GM13976 (cell line): Measurements from ENCODE around the gene GPR153.

Experiments
- DNase-seq: peaks from one replicate; pipeline ENCODE4 v3.0.0; 2012; ENCODE audit warnings: low spot score
- CTCF ChIP-seq: IDR thresholded peaks from 2 replicates; pipeline ENCODE4 v1.5.1; 2012; ENCODE audit warnings: borderline replicate concordance, mild to moderate bottlenecking; ENCODE audit not compliant: insufficient read depth; ENCODE audit errors: extremely low read depth, missing control alignments, control extremely low read depth
- in situ Hi-C: fragments of 300-500 bp; cut with MboI; formaldehyde crosslinking; loops from one replicate; pipeline ENCODE4 v1.12.0; 2022; ENCODE audit warnings: low sequenced_read_pairs, mixed read lengths, inconsistent platforms; ENCODE audit not compliant: unreplicated experiment

The GPR153 gene

GRCh38 chr1:6295910-6296309, 35.0 kb upstream of the GPR153 start:
- TF ChIP-seq CTCF, result no peak
- in situ Hi-C loops, result no loop called here
- no peak for DNase-seq

- in situ Hi-C loops, result no loop called here
- no peak for TF ChIP-seq CTCF
- no peak for DNase-seq
These were observed 34.1 kb upstream of the GPR153 start for GRCh38 chr1:6294890-6295556.

- in situ Hi-C loops, result no loop called here
- DNase-seq, result no peak
- TF ChIP-seq CTCF, result no peak
These were observed 33.4 kb upstream of the GPR153 start for GRCh38 chr1:6294080-6294889.

GRCh38 chr1:6292102-6292501, 31.2 kb upstream of the GPR153 start:
- in situ Hi-C loops, result no loop called here
- TF ChIP-seq CTCF, result no peak
- DNase-seq, result no peak

- in situ Hi-C loops, result no loop called here
These were observed 27.8 kb upstream of the GPR153 start for GRCh38 chr1:6288665-6289064.

GRCh38 chr1:6288026-6288425, 27.1 kb upstream of the GPR153 start:
- in situ Hi-C loops, result no loop called here
- DNase-seq, result no peak
- no peak for TF ChIP-seq CTCF

More at GRCh38 chr1:6288665-6289064, 27.8 kb upstream of the GPR153 start:
- no peak for TF ChIP-seq CTCF
- DNase-seq, result no peak
